Astrocyte of the spinal cord (primary cell): ENCODE results near the gene MLLT10.

Source experiments
- DNase-seq: peaks from one replicate; pipeline ENCODE4 v3.0.0; 2011; ENCODE audit warnings: low read depth, low spot score
- H3K4me3 ChIP-seq: 2 replicates; pipeline ENCODE4 v1.5.1; 2011; ENCODE audit warnings: low read depth, mild to moderate bottlenecking, low read length, moderate library complexity
- in situ Hi-C: cut with HindIII; loops from 2 replicates; pipeline ENCODE4 v1.10.0; 2017; ENCODE audit warnings: low sequenced_read_pairs
- TF ChIP-seq, protein P1 (sequence below): IDR thresholded peaks from 2 replicates; pipeline ENCODE4 v1.5.1; 2012; ENCODE audit warnings: low read depth, mild to moderate bottlenecking, low read length, inconsistent platforms

Gene MLLT10

DNA sequence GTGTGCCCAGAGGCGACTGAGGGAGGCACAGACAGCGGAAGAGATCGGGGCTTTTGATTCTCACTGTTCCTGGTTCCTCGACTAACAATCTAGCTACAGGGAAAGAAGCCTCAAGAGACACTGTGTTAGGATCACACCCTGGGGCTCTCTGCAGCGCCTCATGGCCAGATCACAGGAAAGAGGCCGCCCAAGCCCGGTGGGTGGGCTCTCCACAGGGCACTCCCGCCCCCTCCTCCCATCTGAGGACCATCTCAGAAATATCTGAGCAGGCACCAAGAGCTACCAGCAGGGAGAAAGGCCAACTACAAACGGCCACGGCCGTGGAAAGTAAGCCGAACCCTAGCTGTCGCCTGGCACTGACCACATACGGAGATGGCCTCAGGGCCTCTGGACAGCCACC, 224.2 kb downstream of the MLLT10 start:
- TF ChIP-seq, protein P1, sequence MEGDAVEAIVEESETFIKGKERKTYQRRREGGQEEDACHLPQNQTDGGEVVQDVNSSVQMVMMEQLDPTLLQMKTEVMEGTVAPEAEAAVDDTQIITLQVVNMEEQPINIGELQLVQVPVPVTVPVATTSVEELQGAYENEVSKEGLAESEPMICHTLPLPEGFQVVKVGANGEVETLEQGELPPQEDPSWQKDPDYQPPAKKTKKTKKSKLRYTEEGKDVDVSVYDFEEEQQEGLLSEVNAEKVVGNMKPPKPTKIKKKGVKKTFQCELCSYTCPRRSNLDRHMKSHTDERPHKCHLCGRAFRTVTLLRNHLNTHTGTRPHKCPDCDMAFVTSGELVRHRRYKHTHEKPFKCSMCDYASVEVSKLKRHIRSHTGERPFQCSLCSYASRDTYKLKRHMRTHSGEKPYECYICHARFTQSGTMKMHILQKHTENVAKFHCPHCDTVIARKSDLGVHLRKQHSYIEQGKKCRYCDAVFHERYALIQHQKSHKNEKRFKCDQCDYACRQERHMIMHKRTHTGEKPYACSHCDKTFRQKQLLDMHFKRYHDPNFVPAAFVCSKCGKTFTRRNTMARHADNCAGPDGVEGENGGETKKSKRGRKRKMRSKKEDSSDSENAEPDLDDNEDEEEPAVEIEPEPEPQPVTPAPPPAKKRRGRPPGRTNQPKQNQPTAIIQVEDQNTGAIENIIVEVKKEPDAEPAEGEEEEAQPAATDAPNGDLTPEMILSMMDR = no peak
- DNase-seq = no peak
- in situ Hi-C loops = no loop called here
- H3K4me3 ChIP-seq = no peak overlapping the region

DNA sequence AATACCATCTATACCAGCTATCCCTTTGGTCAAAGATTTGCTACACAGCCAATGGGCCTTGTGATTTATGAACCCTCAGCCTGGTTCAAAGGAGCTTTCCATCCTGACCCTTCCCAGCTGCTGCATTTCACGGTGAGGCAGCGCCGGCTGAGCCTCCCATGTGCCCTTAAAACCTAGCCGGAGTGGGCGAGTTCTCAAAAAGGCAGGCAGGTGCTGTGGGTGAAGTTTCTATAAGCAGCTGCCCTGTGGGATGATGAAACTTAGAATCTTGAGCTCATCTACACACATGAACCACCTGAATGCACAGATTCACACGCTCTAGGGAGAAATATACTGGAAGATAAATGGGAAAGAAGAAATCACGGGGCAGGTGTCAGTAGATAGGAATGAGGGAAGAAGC, 224.7 kb downstream of the MLLT10 start:
- in situ Hi-C loops = no loop called here
- H3K4me3 ChIP-seq = no peak overlapping the region
- TF ChIP-seq, protein P1 = no peak
- no peak for DNase-seq

DNA sequence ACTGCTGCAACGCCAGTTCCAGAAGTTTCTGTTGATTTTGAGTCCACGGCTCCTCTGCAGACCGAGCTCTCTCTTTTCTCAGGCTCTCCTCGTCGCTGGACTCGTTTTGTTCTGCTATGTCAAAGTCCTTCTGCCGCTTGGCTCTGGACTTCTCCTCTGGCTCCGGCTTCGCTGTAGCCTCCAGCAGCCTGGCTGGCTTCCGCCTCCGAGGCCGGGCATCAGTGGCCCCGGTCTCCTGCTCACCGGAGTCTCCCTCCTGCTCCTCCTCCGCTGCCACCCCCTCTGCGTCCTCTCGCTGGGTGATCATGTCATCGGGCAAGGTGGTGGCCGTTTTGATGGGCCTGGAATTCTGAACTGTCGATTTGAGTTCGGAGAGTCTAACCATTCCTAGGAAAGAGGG, 225.2 kb downstream of the MLLT10 start:
- TF ChIP-seq, protein P1 = no peak
- no peak overlapping the region for H3K4me3 ChIP-seq
- in situ Hi-C loops = no loop called here
- DNase-seq = no peak

- in situ Hi-C loops = no loop called here
- TF ChIP-seq, protein P1 = no peak
- DNase-seq = no peak
- no peak overlapping the region for H3K4me3 ChIP-seq
Measured at GRCh38 chr10:21760332-21760731, 226.3 kb downstream of the MLLT10 start.

DNA sequence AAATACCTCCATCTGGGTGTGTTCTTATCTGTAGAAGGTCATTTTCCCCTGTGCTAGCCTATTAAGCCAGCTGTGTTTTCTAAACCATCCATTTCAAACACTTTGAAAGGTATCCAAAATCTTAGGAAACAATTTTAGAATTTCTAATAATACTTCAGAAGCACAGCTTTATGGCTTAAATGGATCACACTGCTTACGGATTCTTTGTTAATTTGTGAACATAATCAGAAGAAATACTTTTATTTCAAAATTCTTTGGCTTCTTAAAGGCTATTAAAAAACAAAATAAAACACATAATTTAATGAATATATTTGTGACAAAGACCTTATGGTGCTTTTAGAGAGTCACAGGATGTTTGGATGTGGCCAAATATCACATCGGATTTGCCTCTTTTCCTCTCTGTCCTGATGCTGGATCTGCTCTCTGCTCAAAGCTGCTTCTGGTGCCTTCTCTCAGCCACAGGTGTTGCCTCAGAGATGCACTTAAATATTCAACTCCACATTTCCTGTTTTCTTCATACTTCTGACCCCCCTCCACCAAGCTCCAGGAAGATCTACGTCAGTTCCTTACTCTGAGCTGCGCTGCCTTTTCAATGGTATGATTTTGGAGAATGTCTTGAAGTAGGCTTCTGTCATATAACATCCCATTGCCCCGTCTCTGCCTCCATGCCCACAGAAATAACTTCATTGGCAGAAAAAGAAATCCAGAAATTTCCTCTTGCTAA, 230.6 kb downstream of the MLLT10 start:
- no peak overlapping the region for H3K4me3 ChIP-seq
- TF ChIP-seq, protein P1 = no peak
- in situ Hi-C loops = no loop called here
- no peak for DNase-seq

DNA sequence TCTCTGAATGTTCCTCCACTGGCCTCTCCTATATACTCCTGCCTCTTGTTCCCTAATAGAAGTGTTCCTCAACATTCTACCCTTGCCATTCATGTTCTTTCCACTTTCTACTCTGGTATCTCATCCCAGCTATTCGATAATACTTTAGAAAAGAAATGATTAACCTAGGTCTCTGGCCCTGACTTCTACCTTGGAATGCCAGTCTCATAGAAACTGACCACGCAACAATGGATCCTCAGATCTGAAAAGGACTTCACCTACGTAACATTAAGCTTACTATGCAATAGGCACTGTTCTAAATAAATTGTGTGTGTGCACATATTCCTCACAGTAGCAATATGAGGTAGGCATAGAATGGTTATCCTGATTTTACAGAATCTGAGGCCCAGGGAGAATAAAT, 235.0 kb downstream of the MLLT10 start:
- no peak for DNase-seq
- TF ChIP-seq, protein P1 = no peak
- in situ Hi-C loops = no loop called here
- H3K4me3 ChIP-seq = no peak overlapping the region
